Measurements from ENCODE around the gene CNGB1.

Gene CNGB1

GRCh38 chr16:57941016-57941664 lies 29.8 kb downstream of the CNGB1 start:
- Histone ChIP-seq H3K9ac (ENCODE audit: low read length) (no peak overlapping the region), H3K4me3 (ENCODE audit: low read depth, low read length) (no peak overlapping the region), H3K4me1 (ENCODE audit: control insufficient read depth, insufficient read depth, low read length) (no peaks in the 10 kb centered on the region), H3K36me3 (ENCODE audit: control insufficient read depth, insufficient read depth, low read length) (no peaks in the 10 kb centered on the region), H3K27me3 (ENCODE audit: control insufficient read depth, insufficient read depth, low read length) (no peaks in the 10 kb centered on the region), H3K27ac (ENCODE audit: low read depth, low read length) (no peak overlapping the region), H3K9me3 (ENCODE audit: control insufficient read depth, insufficient read depth, low read depth, low read length) (no peaks in the 10 kb centered on the region)

GRCh38 chr16:57940382-57940966 lies 30.5 kb downstream of the CNGB1 start:
- no peak overlapping the region for H3K9ac ChIP-seq (ENCODE audit: low read length)
- H3K27me3 ChIP-seq (ENCODE audit: control insufficient read depth, insufficient read depth, low read length), result no peaks in the 10 kb centered on the region
- H3K36me3 ChIP-seq (ENCODE audit: control insufficient read depth, insufficient read depth, low read length), result no peaks in the 10 kb centered on the region
- no peaks in the 10 kb centered on the region for H3K9me3 ChIP-seq (ENCODE audit: control insufficient read depth, insufficient read depth, low read depth, low read length)
- H3K27ac ChIP-seq (ENCODE audit: low read depth, low read length), result no peak overlapping the region
- H3K4me3 ChIP-seq (ENCODE audit: low read depth, low read length), result no peak overlapping the region
- no peaks in the 10 kb centered on the region for H3K4me1 ChIP-seq (ENCODE audit: control insufficient read depth, insufficient read depth, low read length)

- Histone ChIP-seq H3K9ac (ENCODE audit: low read length) (no peak overlapping the region), H3K27me3 (ENCODE audit: control insufficient read depth, insufficient read depth, low read length) (no peaks in the 10 kb centered on the region), H3K27ac (ENCODE audit: low read depth, low read length) (no peak overlapping the region), H3K4me3 (ENCODE audit: low read depth, low read length) (no peak overlapping the region), H3K4me1 (ENCODE audit: control insufficient read depth, insufficient read depth, low read length) (no peaks in the 10 kb centered on the region), H3K36me3 (ENCODE audit: control insufficient read depth, insufficient read depth, low read length) (no peaks in the 10 kb centered on the region), H3K9me3 (ENCODE audit: control insufficient read depth, insufficient read depth, low read depth, low read length) (no peaks in the 10 kb centered on the region)
Measured at GRCh38 chr16:57939872-57940224, 31.1 kb downstream of the CNGB1 start.

- H3K27me3 ChIP-seq (ENCODE audit: control insufficient read depth, insufficient read depth, low read length), result no peaks in the 10 kb centered on the region
- H3K4me3 ChIP-seq (ENCODE audit: low read depth, low read length), result no peak overlapping the region
- no peak overlapping the region for H3K9ac ChIP-seq (ENCODE audit: low read length)
- no peaks in the 10 kb centered on the region for H3K9me3 ChIP-seq (ENCODE audit: control insufficient read depth, insufficient read depth, low read depth, low read length)
- H3K36me3 ChIP-seq (ENCODE audit: control insufficient read depth, insufficient read depth, low read length), result no peaks in the 10 kb centered on the region
- H3K27ac ChIP-seq (ENCODE audit: low read depth, low read length), result no peak overlapping the region
- H3K4me1 ChIP-seq (ENCODE audit: control insufficient read depth, insufficient read depth, low read length), result no peaks in the 10 kb centered on the region
Measured at GRCh38 chr16:57938936-57939871, 31.7 kb downstream of the CNGB1 start.

GRCh38 chr16:57938484-57938883 lies 32.4 kb downstream of the CNGB1 start:
- Histone ChIP-seq H3K4me1 (ENCODE audit: control insufficient read depth, insufficient read depth, low read length) (no peaks in the 10 kb centered on the region), H3K9me3 (ENCODE audit: control insufficient read depth, insufficient read depth, low read depth, low read length) (no peaks in the 10 kb centered on the region), H3K36me3 (ENCODE audit: control insufficient read depth, insufficient read depth, low read length) (no peaks in the 10 kb centered on the region)

GRCh38 chr16:57937861-57938260 lies 33.1 kb downstream of the CNGB1 start:
- Histone ChIP-seq H3K4me1 (ENCODE audit: control insufficient read depth, insufficient read depth, low read length) (no peaks in the 10 kb centered on the region), H3K9ac (ENCODE audit: low read length) (no peak overlapping the region), H3K4me3 (ENCODE audit: low read depth, low read length) (no peak overlapping the region), H3K36me3 (ENCODE audit: control insufficient read depth, insufficient read depth, low read length) (no peaks in the 10 kb centered on the region), H3K9me3 (ENCODE audit: control insufficient read depth, insufficient read depth, low read depth, low read length) (no peaks in the 10 kb centered on the region), H3K27ac (ENCODE audit: low read depth, low read length) (no peak overlapping the region), H3K27me3 (ENCODE audit: control insufficient read depth, insufficient read depth, low read length) (no peaks in the 10 kb centered on the region)

More at GRCh38 chr16:57938484-57938883, 32.4 kb downstream of the CNGB1 start:
- Histone ChIP-seq H3K27me3 (ENCODE audit: control insufficient read depth, insufficient read depth, low read length) (no peaks in the 10 kb centered on the region), H3K4me3 (ENCODE audit: low read depth, low read length) (no peak overlapping the region), H3K27ac (ENCODE audit: low read depth, low read length) (no peak overlapping the region), H3K9ac (ENCODE audit: low read length) (no peak overlapping the region)

- H3K4me3 ChIP-seq (ENCODE audit: low read depth, low read length), result no peak overlapping the region
- H3K4me1 ChIP-seq (ENCODE audit: control insufficient read depth, insufficient read depth, low read length), result no peaks in the 10 kb centered on the region
- no peak overlapping the region for H3K27ac ChIP-seq (ENCODE audit: low read depth, low read length)
- no peaks in the 10 kb centered on the region for H3K36me3 ChIP-seq (ENCODE audit: control insufficient read depth, insufficient read depth, low read length)
- no peaks in the 10 kb centered on the region for H3K9me3 ChIP-seq (ENCODE audit: control insufficient read depth, insufficient read depth, low read depth, low read length)
- H3K9ac ChIP-seq (ENCODE audit: low read length), result no peak overlapping the region
- no peaks in the 10 kb centered on the region for H3K27me3 ChIP-seq (ENCODE audit: control insufficient read depth, insufficient read depth, low read length)
Measured at GRCh38 chr16:57935904-57936303, 35.0 kb downstream of the CNGB1 start.

GRCh38 chr16:57930533-57930932 lies 40.4 kb downstream of the CNGB1 start:
- no peak overlapping the region for H3K9ac ChIP-seq (ENCODE audit: low read length)
- H3K9me3 ChIP-seq (ENCODE audit: control insufficient read depth, insufficient read depth, low read depth, low read length), result no peaks in the 10 kb centered on the region

GRCh38 chr16:57929250-57929649 lies 41.7 kb downstream of the CNGB1 start:
- Histone ChIP-seq H3K9me3 (ENCODE audit: control insufficient read depth, insufficient read depth, low read depth, low read length) (no peaks in the 10 kb centered on the region), H3K36me3 (ENCODE audit: control insufficient read depth, insufficient read depth, low read length) (no peaks in the 10 kb centered on the region), H3K4me1 (ENCODE audit: control insufficient read depth, insufficient read depth, low read length) (no peaks in the 10 kb centered on the region), H3K27me3 (ENCODE audit: control insufficient read depth, insufficient read depth, low read length) (no peaks in the 10 kb centered on the region), H3K9ac (ENCODE audit: low read length) (no peak overlapping the region), H3K4me3 (ENCODE audit: low read depth, low read length) (no peak overlapping the region), H3K27ac (ENCODE audit: low read depth, low read length) (no peak overlapping the region)

More at GRCh38 chr16:57930533-57930932, 40.4 kb downstream of the CNGB1 start:
- Histone ChIP-seq H3K4me3 (ENCODE audit: low read depth, low read length) (no peak overlapping the region), H3K36me3 (ENCODE audit: control insufficient read depth, insufficient read depth, low read length) (no peaks in the 10 kb centered on the region), H3K27ac (ENCODE audit: low read depth, low read length) (no peak overlapping the region), H3K4me1 (ENCODE audit: control insufficient read depth, insufficient read depth, low read length) (no peaks in the 10 kb centered on the region), H3K27me3 (ENCODE audit: control insufficient read depth, insufficient read depth, low read length) (no peaks in the 10 kb centered on the region)

GRCh38 chr16:57926041-57926440 lies 44.9 kb downstream of the CNGB1 start:
- no peaks in the 10 kb centered on the region for H3K4me1 ChIP-seq (ENCODE audit: control insufficient read depth, insufficient read depth, low read length)
- H3K27me3 ChIP-seq (ENCODE audit: control insufficient read depth, insufficient read depth, low read length), result no peaks in the 10 kb centered on the region
- H3K9ac ChIP-seq (ENCODE audit: low read length), result no peak overlapping the region
- no peak overlapping the region for H3K27ac ChIP-seq (ENCODE audit: low read depth, low read length)
- H3K4me3 ChIP-seq (ENCODE audit: low read depth, low read length), result no peak overlapping the region
- no peaks in the 10 kb centered on the region for H3K36me3 ChIP-seq (ENCODE audit: control insufficient read depth, insufficient read depth, low read length)
- H3K9me3 ChIP-seq (ENCODE audit: control insufficient read depth, insufficient read depth, low read depth, low read length), result no peaks in the 10 kb centered on the region

- Histone ChIP-seq H3K36me3 (ENCODE audit: control insufficient read depth, insufficient read depth, low read length) (no peaks in the 10 kb centered on the region), H3K27me3 (ENCODE audit: control insufficient read depth, insufficient read depth, low read length) (no peaks in the 10 kb centered on the region), H3K9ac (ENCODE audit: low read length) (no peak overlapping the region), H3K9me3 (ENCODE audit: control insufficient read depth, insufficient read depth, low read depth, low read length) (no peaks in the 10 kb centered on the region), H3K4me1 (ENCODE audit: control insufficient read depth, insufficient read depth, low read length) (no peaks in the 10 kb centered on the region), H3K4me3 (ENCODE audit: low read depth, low read length) (no peak overlapping the region), H3K27ac (ENCODE audit: low read depth, low read length) (no peak overlapping the region)
Measured at GRCh38 chr16:57925310-57925709, 45.6 kb downstream of the CNGB1 start.

Measured in HUES6 (cell line).